Liver (tissue), 9 donors: Measurements from ENCODE around the gene SCUBE3. TPM values are rescaled to one million over a fixed set of nuclear protein-coding genes. Genes with fewer than 3 reads are reported as not detected.

Source experiments
- DNase-seq: peaks from one replicate; pipeline ENCODE4 v3.0.0-alpha.2; 2017; ENCODE audit warnings: low spot score
- H3K27ac ChIP-seq, 2 donors: one replicate each; pipeline ENCODE4 v1.7.0; 2013; ENCODE audit warnings: inconsistent platforms in 2 of 2, low read length in 2 of 2, control low read depth in 1 of 2, low read depth in 1 of 2, mild to moderate bottlenecking in 1 of 2
- H3K27me3 ChIP-seq, 4 donors: one replicate each; pipeline versions ENCODE4 v1.6.1 to v1.7.0; 2013; ENCODE audit warnings: low read length in 3 of 4, inconsistent platforms in 1 of 4, mild to moderate bottlenecking in 1 of 4, moderate library complexity in 1 of 4; ENCODE audit not compliant: control insufficient read depth in 4 of 4, insufficient read depth in 4 of 4
- H3K36me3 ChIP-seq, 4 donors: one replicate each; pipeline versions ENCODE4 v1.6.1 to v1.7.0; 2013; ENCODE audit warnings: low read length in 3 of 4, mild to moderate bottlenecking in 3 of 4, low read depth in 1 of 4, moderate library complexity in 1 of 4; ENCODE audit not compliant: control insufficient read depth in 4 of 4, insufficient read depth in 3 of 4
- H3K4me1 ChIP-seq, 4 donors: one replicate each; pipeline versions ENCODE4 v1.6.1 to v1.7.0; 2013; ENCODE audit warnings: low read length in 3 of 4, mild to moderate bottlenecking in 3 of 4, moderate library complexity in 1 of 4; ENCODE audit not compliant: control insufficient read depth in 4 of 4, insufficient read depth in 4 of 4
- H3K4me3 ChIP-seq, 3 donors: one replicate each; pipeline versions ENCODE4 v1.6.1 to v1.7.0; 2013; ENCODE audit warnings: low read length in 3 of 3, control low read depth in 1 of 3, low read depth in 1 of 3, mild to moderate bottlenecking in 1 of 3
- H3K9ac ChIP-seq, 2 donors: one replicate each; pipeline ENCODE4 v1.7.0; 2013; ENCODE audit warnings: low read length in 2 of 2, mild to moderate bottlenecking in 2 of 2, moderate library complexity in 2 of 2, control low read depth in 1 of 2, low read depth in 1 of 2
- H3K9me3 ChIP-seq, 4 donors: one replicate each; pipeline versions ENCODE4 v1.6.1 to v1.7.0; 2013; ENCODE audit warnings: low read length in 3 of 4; ENCODE audit not compliant: control insufficient read depth in 4 of 4
- CTCF ChIP-seq: fragments of 150-350 bp; IDR thresholded peaks from 2 replicates; pipeline ENCODE4 v1.5.1; 2017; ENCODE audit warnings: improper control_type of control experiment, low read depth, low read length; ENCODE audit not compliant: missing input control
- EGR1 ChIP-seq, 2 donors: IDR thresholded peaks; 2 replicates each; pipeline ENCODE4 v1.6.1; 2016 to 2018; ENCODE audit warnings: antibody characterized with exemption in 2 of 2, low read depth in 2 of 2
- FOXA1 ChIP-seq: IDR thresholded peaks from 2 replicates; pipeline ENCODE4 v1.6.1; 2016; ENCODE audit warnings: antibody characterized with exemption
- FOXA2 ChIP-seq: IDR thresholded peaks from 2 replicates; pipeline ENCODE4 v1.6.1; 2016; ENCODE audit warnings: antibody characterized with exemption
- GABPA ChIP-seq, 2 donors: IDR thresholded peaks in 1 of 2; conservative IDR thresholded peaks in 1 of 2; 2 replicates each; pipeline ENCODE4 v1.6.1; 2016; ENCODE audit warnings: antibody characterized with exemption in 2 of 2, mild to moderate bottlenecking in 1 of 2, moderate library complexity in 1 of 2
- HNF4A ChIP-seq, 2 donors: conservative IDR thresholded peaks; 2 replicates each; pipeline ENCODE4 v1.6.1; 2016; ENCODE audit warnings: antibody characterized with exemption in 2 of 2, mild to moderate bottlenecking in 2 of 2
- HNF4G ChIP-seq: IDR thresholded peaks from 2 replicates; pipeline ENCODE4 v1.6.1; 2016; ENCODE audit warnings: antibody characterized with exemption
- JUND ChIP-seq, 2 donors: IDR thresholded peaks; 2 replicates each; pipeline ENCODE4 v1.6.1; 2016; ENCODE audit warnings: antibody characterized with exemption in 2 of 2
- NR2F2 ChIP-seq: IDR thresholded peaks from 2 replicates; pipeline ENCODE4 v1.6.1; 2016; ENCODE audit warnings: antibody characterized with exemption
- RAD21 ChIP-seq, 2 donors: IDR thresholded peaks; 2 replicates each; pipeline ENCODE4 v1.6.1; 2016; ENCODE audit warnings: antibody characterized with exemption in 2 of 2, mild to moderate bottlenecking in 2 of 2
- RXRA ChIP-seq, 2 donors: IDR thresholded peaks; 2 replicates each; pipeline ENCODE4 v1.6.1; 2017 to 2018; ENCODE audit warnings: antibody characterized with exemption in 2 of 2, mild to moderate bottlenecking in 1 of 2
- SP1 ChIP-seq: IDR thresholded peaks from 2 replicates; pipeline ENCODE4 v1.6.1; 2018; ENCODE audit warnings: antibody characterized with exemption, mild to moderate bottlenecking
- TAF1 ChIP-seq: conservative IDR thresholded peaks from 2 replicates; pipeline ENCODE4 v1.6.1; 2016; ENCODE audit warnings: antibody characterized with exemption, mild to moderate bottlenecking
- YY1 ChIP-seq: IDR thresholded peaks from 2 replicates; pipeline ENCODE4 v1.6.1; 2016; ENCODE audit warnings: antibody characterized with exemption, mild to moderate bottlenecking
- ZBTB33 ChIP-seq: IDR thresholded peaks from 2 replicates; pipeline ENCODE4 v1.6.1; 2016; ENCODE audit warnings: antibody characterized with exemption
- WGBS: extraction: QIAGEN DNeasy Blood & Tissue Kit; methylation state at CpG from one replicate; pipeline ENCODE4 v1.1.7; 2013; 5-methylcytosine and 5-hydroxymethylcytosine counted together
- polyA plus RNA-seq, 2 donors: library from polyadenylated mRNA; stranded (reverse) in 1 of 2; unstranded in 1 of 2; fragments of 200-250 nt in 1 of 2; fragments of >200 nt in 1 of 2; fragmentation: Nextera tagmentation in 1 of 2; extraction: Ambion mirVana in 1 of 2; gene quantifications; one replicate each; pipeline versions ENCODE4 v1.2.1 to v1.2.3, GENCODE V29; 2013 to 2015
- total RNA-seq, 2 donors: library from RNA; depleted of rRNA; stranded (reverse); fragments of >200 nt; gene quantifications; one replicate each; pipeline ENCODE4 v1.2.3, GENCODE V29; 2014
- TF ChIP-seq, protein P1 (sequence below): IDR thresholded peaks from 2 replicates; pipeline ENCODE4 v1.6.1; 2016; ENCODE audit warnings: antibody characterized with exemption
- TF ChIP-seq, protein P2 (sequence below): IDR thresholded peaks from 2 replicates; pipeline ENCODE4 v1.6.1; 2016; ENCODE audit warnings: antibody characterized with exemption
- TF ChIP-seq, protein P3 (sequence below): IDR thresholded peaks from 2 replicates; pipeline ENCODE4 v1.6.1; 2016; ENCODE audit warnings: antibody characterized with exemption, mild to moderate bottlenecking
- donor health status: healthy.
- donor health status: healthy.
- donor health status: healthy.
- donor health status: healthy.
- donor health status: healthy.

Gene SCUBE3
- total and polyA plus RNA-seq, 4 donors, result 0.03 to 0.09 (median 0.07) TPM

DNA sequence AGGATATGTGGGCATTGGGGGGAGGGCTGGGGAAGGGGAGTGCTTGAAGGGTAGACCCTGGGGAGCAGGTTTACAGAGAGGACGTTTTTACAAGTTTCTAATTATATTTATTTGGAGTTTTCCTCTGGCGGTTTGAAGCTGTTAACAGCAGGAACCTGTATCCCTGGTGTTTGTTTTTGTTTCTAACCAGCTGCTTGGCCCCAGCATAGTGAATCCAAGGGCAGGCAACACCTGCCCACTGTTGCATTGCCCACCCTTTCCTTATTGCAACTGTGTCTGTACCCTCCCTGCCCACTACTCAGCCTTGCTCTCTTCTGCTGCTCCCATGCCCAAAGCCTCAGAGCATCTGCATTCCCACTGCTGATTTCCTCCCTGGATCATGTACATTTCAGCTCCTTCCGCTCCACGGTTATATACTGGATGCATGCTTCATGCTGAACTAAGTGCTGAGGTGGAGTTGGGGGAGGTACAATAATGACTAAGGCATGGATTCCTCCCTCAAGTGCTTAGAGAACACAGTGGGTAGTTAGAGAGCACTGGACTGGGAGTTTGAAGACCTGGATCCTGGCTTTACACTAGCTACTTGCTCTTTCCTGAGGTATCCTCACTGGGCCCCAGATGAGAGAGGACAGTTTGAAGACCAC lies 6.0 kb downstream of the SCUBE3 start:
- no peak overlapping the region for H3K4me3 ChIP-seq
- H3K36me3 ChIP-seq, result no peaks in the 10 kb centered on the region
- no peaks in the 10 kb centered on the region for H3K4me1 ChIP-seq
- no peak for DNase-seq
- WGBS, result 78% methylated on average over 4 of the region's 4 CpGs
- H3K27ac ChIP-seq, result no peak overlapping the region
- no peak for TF ChIP-seq HNF4A (conservative IDR thresholded peaks at IDR 0.05)
- no peak for TF ChIP-seq EGR1 (IDR thresholded peaks at IDR 0.05; ENCODE audit: low read depth in 2 of 2)
- TF ChIP-seq GABPA (IDR thresholded peaks at IDR 0.05 in 1 of 2, conservative IDR thresholded peaks at IDR 0.05 in 1 of 2), result no peak
- TF ChIP-seq, protein P1, sequence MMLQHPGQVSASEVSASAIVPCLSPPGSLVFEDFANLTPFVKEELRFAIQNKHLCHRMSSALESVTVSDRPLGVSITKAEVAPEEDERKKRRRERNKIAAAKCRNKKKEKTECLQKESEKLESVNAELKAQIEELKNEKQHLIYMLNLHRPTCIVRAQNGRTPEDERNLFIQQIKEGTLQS, result no peak
- no peak for TF ChIP-seq FOXA1
- no peak for TF ChIP-seq FOXA2
- no peak for TF ChIP-seq RXRA (IDR thresholded peaks at IDR 0.05)
- no peak for TF ChIP-seq ZBTB33
- TF ChIP-seq HNF4G, result no peak
- TF ChIP-seq NR2F2, result no peak
- H3K9ac ChIP-seq, result no peak overlapping the region
- H3K9me3 ChIP-seq, result no peaks in the 10 kb centered on the region
- H3K27me3 ChIP-seq, result no peaks in the 10 kb centered on the region

- no peak for TF ChIP-seq HNF4A (conservative IDR thresholded peaks at IDR 0.05)
- TF ChIP-seq JUND (IDR thresholded peaks at IDR 0.05), result no peak
- TF ChIP-seq, protein P1, result no peak
- no peak for TF ChIP-seq EGR1 (IDR thresholded peaks at IDR 0.05; ENCODE audit: low read depth in 2 of 2)
- TF ChIP-seq, protein P2, sequence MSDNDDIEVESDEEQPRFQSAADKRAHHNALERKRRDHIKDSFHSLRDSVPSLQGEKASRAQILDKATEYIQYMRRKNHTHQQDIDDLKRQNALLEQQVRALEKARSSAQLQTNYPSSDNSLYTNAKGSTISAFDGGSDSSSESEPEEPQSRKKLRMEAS, result no peak
- no peak for TF ChIP-seq TAF1
- TF ChIP-seq RAD21 (IDR thresholded peaks at IDR 0.05), result no peak
- no peaks in the 10 kb centered on the region for H3K36me3 ChIP-seq
- DNase-seq, result no peak
- WGBS, result 89% methylated on average over 1 of the region's 1 CpG
- H3K27ac ChIP-seq, result no peak overlapping the region
- H3K9me3 ChIP-seq, result no peaks in the 10 kb centered on the region
- no peaks in the 10 kb centered on the region for H3K4me1 ChIP-seq
- no peak overlapping the region for H3K9ac ChIP-seq
- no peak overlapping the region for H3K4me3 ChIP-seq
- no peaks in the 10 kb centered on the region for H3K27me3 ChIP-seq
These were observed 7.0 kb downstream of the SCUBE3 start for GRCh38 chr6:35220711-35221110.

DNA sequence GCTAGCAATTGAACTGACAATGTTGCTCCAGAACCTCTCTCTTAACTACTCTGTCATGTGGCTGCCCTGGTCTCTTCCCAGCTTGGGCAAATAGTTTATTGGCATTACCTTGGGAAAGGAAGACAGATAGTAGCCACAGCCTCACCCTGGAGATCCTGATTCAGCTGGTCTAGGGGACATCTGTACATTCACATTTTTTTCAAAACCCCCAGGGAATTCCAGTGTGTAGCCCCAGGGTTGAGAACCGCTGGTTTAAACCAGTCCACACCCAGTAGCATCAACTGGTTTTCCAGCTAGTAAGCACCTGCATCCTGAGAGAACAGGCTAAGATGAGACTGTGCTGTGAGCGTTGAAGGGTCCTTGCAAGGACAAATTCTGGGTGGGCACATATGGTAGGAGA lies 9.6 kb downstream of the SCUBE3 start:
- Histone ChIP-seq H3K4me1 (no peaks in the 10 kb centered on the region), H3K27ac (no peak overlapping the region), H3K4me3 (no peak overlapping the region), H3K9ac (no peak overlapping the region), H3K36me3 (no peaks in the 10 kb centered on the region), H3K27me3 (no peaks in the 10 kb centered on the region), H3K9me3 (no peaks in the 10 kb centered on the region)
- 83% methylated on average over 2 of the region's 2 CpGs for WGBS
- DNase-seq, result no peak
- no peak for TF ChIP-seq RXRA (IDR thresholded peaks at IDR 0.05)
- no peak for TF ChIP-seq JUND (IDR thresholded peaks at IDR 0.05)
- no peak for TF ChIP-seq CTCF
- no peak for TF ChIP-seq GABPA (IDR thresholded peaks at IDR 0.05 in 1 of 2, conservative IDR thresholded peaks at IDR 0.05 in 1 of 2)
- no peak for TF ChIP-seq FOXA2
- TF ChIP-seq, protein P1, result no peak
- TF ChIP-seq, protein P2, result no peak
- TF ChIP-seq, protein P3, sequence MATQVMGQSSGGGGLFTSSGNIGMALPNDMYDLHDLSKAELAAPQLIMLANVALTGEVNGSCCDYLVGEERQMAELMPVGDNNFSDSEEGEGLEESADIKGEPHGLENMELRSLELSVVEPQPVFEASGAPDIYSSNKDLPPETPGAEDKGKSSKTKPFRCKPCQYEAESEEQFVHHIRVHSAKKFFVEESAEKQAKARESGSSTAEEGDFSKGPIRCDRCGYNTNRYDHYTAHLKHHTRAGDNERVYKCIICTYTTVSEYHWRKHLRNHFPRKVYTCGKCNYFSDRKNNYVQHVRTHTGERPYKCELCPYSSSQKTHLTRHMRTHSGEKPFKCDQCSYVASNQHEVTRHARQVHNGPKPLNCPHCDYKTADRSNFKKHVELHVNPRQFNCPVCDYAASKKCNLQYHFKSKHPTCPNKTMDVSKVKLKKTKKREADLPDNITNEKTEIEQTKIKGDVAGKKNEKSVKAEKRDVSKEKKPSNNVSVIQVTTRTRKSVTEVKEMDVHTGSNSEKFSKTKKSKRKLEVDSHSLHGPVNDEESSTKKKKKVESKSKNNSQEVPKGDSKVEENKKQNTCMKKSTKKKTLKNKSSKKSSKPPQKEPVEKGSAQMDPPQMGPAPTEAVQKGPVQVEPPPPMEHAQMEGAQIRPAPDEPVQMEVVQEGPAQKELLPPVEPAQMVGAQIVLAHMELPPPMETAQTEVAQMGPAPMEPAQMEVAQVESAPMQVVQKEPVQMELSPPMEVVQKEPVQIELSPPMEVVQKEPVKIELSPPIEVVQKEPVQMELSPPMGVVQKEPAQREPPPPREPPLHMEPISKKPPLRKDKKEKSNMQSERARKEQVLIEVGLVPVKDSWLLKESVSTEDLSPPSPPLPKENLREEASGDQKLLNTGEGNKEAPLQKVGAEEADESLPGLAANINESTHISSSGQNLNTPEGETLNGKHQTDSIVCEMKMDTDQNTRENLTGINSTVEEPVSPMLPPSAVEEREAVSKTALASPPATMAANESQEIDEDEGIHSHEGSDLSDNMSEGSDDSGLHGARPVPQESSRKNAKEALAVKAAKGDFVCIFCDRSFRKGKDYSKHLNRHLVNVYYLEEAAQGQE, result no peak
- no peak for TF ChIP-seq SP1
- no peak for TF ChIP-seq TAF1
- no peak for TF ChIP-seq HNF4G
- TF ChIP-seq RAD21 (IDR thresholded peaks at IDR 0.05), result no peak
- TF ChIP-seq NR2F2, result no peak
- TF ChIP-seq HNF4A (conservative IDR thresholded peaks at IDR 0.05), result no peak
- no peak for TF ChIP-seq FOXA1
- TF ChIP-seq YY1, result no peak
